Activated CD4-positive, alpha-beta T cell treated with anti-CD3 and anti-CD28 coated beads for 4 hours (primary cell): ENCODE results near the gene DPPA2.
"Not testable (repeated sequence)": the region's sequence is repeated elsewhere in the genome, so short reads cannot be mapped to it uniquely, and the experiment has no call there.

Experiments
- DNase-seq, 2 donors: peaks; one replicate each; pipeline ENCODE4 v3.0.0-alpha.2; 2020

The DPPA2 gene, protein sequence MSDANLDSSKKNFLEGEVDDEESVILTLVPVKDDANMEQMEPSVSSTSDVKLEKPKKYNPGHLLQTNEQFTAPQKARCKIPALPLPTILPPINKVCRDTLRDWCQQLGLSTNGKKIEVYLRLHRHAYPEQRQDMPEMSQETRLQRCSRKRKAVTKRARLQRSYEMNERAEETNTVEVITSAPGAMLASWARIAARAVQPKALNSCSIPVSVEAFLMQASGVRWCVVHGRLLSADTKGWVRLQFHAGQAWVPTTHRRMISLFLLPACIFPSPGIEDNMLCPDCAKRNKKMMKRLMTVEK

DNA sequence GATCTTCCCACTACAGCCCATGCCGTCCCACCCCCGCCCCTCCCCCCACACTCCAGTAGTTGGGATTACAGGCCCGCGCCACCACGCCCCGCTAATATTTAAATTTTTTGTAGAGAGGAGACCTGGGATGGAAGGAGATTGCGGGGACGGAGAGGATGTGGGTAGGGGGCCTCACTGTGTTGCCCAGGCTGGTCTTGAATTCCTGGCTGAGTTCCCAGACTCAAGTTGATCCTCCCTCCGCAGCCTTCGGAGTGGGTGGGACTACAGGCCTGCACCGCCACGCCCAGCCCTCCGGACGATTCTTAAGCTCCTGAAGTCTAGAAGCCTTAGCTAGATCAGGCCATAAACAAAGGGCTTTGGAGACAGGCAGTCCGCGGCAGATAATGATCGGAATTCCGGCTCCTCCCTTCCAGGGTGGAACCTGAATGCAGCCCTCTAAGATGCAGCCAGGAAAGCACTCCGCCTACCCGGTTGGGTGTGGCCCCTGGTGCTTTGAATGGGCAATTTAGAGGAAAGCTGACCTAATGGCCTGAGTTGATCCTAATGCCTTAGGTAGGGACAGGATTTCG is at the start of gene DPPA2:
Gene DPPA2, minus strand, starts transcription at position 356 of the 569 bp plus-strand sequence. CDS start 1,975 bp downstream, outside the sequence.
- DNase-seq: no peak

GRCh38 chr3:109364088-109364487 is 47.8 kb upstream of the DPPA2 start:
- DNase-seq: no peak

GRCh38 chr3:109363634-109364033 is 47.3 kb upstream of the DPPA2 start:
- DNase-seq: no peak

DNA sequence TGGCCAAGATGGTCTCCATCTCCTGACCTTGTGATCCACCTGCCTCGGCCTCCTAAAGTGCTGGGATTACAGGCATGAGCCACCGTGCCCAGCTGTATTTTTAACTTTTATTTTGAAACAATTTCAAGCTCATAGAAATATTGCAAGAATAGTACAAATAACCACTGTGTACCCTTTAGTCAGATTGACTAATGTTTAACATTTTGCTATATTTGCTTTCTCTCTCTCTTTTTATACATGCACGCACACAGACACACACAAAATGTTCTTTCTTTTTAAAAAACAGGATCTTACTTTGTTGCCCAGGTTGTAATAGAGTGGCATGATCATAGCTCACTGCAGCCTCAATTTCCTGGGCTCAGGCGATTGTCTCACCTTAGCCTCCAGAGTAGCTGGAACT is 46.5 kb upstream of the DPPA2 start:
- DNase-seq: no peak

DNA sequence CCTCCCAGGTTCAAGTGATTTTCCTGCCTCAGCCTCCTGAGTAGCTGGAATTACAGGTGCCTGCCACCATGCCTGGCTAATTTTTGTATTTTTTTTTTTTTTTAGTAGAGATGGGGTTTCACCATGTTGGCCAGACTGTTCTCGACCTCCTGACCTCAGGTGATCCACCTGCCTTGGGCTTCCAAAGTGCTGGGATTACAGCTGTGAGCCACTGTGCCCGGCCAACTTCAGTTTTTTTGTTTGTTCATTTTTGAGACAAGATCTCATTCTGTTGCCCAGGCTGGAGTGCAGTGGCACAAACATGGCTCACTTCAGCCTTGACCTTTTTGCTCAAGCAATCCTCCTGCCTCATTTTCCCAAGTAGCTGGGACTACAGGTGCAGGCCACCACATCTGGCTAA is 42.5 kb upstream of the DPPA2 start:
- not testable (repeated sequence) for DNase-seq

DNA sequence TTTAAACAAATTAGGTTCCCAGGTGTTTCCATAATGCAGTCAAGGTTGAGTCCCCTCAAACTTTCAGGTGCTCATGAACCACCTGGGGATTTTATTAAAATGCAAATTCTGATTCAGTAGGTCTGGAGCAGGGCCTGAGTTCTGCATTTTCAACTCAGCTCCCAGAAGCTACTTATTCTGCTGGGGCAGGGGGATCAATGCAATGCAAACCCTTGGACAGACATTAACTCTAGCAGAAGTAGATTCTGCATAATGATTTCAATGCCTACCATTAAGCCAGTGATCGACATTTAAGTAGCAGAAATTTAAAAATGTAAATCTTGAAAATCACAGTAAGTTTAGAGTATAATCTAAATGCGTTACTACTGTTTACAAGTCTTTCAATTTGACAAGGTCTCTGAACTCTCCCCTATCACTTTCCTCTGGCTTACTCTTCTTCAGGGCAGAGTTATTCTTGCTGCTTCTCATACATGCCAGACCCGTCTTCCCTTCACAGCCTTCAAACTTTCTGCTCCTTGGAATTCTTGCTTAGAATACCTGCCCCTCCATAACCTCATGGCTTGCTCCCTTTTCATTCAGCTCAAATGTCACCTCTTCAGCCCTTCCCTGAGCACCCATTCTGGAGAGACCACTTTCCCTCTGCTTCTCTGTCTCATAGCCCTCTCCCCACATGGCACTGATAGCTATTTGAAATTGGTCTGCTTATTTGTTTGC is 40.3 kb upstream of the DPPA2 start:
- no peak for DNase-seq

- DNase-seq: no peak
These were observed 39.5 kb upstream of the DPPA2 start for GRCh38 chr3:109355625-109356441.

DNA sequence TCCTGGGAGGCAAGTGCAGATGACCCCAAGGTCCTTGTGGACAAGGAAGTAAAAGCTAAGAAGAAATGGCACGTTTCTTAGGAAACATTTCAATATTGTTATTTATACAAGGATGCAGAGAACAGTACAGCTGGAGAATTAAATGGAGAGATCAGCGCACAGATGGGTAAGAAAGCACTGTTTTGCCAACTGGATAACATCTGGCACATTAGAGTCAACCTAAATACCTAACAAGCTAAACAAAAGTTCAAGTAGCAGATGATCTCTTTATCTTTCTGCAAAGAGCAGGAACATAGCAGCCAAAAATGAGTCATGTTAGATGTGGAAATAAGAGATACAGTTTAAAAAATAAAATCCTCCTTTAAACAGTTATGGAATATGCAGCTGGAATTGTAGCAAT is 36.7 kb upstream of the DPPA2 start:
- DNase-seq: no peak

- no peak for DNase-seq
These were observed 34.9 kb upstream of the DPPA2 start for GRCh38 chr3:109351231-109351630.

- no peak for DNase-seq
These were observed 30.5 kb upstream of the DPPA2 start for GRCh38 chr3:109346770-109347295.

GRCh38 chr3:109346099-109346498 is 29.8 kb upstream of the DPPA2 start:
- no peak for DNase-seq

DNA sequence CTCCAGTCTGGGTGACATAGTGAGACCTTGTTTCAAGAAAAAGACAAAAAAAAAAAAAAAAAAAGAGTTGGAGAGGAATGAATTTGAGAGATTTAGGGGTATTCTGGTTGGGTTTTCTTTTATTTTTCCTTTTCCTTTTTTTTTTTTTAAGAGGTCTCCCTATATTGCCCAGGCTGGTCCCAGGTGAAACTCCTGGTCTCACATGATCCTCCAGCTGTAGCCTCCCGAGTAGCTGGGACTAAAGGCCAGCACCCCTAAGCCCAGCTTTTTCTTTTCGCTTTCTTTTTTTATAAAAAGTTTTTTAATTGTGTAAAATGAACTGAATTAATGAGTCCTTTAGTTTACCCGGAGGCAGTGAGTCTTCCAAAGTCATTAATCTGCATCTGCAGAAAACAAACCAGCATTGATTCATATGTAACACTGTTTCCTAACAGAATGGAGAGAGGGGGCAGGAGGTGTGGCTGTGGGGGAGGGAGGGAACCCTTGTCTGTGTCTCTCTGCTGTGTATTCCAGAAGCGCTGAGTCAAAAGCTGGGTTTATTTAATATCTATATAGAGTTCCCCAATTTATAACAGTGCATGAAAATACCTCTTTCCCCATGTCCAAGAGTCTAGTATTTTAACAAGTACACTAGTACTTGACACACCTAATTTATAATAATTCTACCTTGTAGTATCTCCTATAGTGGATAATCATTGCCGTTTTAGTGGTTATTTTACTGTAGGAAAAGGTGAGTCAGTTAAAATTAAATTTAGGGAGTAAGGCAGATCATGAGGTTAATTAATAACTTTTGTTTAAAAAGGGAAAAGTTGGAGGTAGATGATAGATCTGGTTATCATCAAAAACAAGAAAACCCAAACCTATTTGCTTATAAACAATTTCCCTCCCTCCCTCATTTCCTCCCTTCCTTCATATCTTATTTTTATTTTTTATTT is 23.7 kb upstream of the DPPA2 start:
- no peak for DNase-seq

GRCh38 chr3:109339197-109339596 is 22.9 kb upstream of the DPPA2 start:
- no peak for DNase-seq

- DNase-seq: no peak
These were observed 22.0 kb upstream of the DPPA2 start for GRCh38 chr3:109338322-109338721.

DNA sequence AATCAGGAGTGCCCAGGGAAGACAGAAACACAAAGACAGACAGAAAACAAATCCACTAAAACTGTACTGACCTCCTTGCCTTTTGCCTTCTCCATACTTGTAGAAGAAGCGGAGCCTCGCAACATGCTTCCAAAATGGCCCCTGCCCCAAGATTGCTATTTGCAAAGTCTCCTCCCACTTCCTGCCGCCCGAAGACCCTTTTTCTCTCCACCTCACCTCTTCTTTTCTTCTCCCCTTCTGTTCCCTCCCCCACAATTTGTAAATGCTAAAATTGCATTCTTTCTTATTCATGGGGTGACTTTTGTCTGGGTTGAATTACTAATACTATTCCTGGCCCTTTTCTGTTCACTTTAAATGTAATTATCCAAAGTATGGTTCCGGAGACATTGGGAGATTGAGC is 21.1 kb upstream of the DPPA2 start, which contains the start of gene DPPA4:
Gene DPPA4, minus strand, starts transcription at position 154 of the 400 bp plus-strand sequence. Its CDS starts 29 bp downstream, at position 125.
- no peak for DNase-seq

DNA sequence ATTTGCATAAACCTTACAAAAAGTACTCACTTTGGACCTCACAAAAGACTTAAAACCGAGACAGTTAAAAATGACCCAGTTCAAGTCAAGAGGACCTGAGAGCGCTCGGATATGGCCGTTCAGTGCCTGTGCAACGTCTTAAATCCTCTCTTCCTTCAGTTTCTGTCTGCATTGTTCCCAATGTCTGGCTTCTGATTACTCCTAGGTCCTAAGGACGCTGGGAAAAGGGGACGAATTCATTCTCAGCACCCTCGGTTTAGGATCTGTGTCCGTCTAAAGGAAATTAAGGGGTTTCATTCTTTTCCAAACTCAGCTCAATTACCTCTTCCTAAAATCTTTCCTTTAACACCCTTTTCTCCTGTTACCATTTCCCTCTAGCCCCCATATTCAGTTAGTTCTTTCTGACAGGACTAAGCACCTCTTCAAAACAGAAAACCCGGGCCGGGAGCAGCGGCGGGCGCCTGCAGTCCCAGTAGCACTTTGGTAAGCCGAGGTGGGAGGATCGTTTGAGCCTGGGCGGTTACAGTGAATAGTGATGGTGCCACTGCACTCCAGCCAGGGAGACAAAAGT is 20.1 kb upstream of the DPPA2 start:
- DNase-seq: no peak

DNA sequence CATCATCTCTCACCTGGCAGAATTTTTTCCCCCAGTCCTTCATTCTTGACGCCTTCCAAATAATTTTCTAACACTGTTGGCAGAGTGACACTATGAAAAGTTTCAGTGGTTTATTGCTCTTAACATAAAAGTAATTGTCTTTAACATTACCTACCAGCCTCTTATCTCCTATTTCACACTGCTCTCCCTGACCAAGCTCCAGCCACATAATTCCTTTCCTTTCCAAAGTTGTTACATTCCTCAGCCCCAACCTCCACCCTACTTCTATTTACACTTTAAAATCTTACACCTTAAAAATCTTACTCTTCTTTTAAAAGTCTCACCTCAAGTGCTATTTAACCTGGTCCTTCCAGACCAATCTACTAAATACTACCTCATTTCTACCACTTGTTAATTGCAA is 18.3 kb upstream of the DPPA2 start:
- no peak for DNase-seq

DNA sequence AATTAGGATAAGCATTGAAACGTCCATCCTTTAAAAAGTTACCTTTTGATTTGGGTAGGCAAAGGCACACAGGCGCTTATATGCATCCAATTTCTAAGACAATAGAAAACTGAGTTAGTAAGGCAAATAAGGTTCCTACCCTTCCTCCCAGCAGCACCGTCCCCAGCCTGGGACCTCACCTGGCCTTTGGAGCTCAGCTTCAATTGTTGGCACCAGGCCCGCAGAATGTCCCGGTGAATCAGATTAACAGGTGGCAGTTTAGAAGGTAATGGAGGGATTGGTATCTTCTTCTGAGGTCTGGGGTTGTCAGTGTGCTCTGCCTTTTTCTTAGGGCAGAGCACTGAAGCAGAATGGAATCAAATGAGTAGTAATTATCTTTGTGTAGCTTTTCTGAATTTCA is 15.4 kb upstream of the DPPA2 start:
- DNase-seq: no peak

DNA sequence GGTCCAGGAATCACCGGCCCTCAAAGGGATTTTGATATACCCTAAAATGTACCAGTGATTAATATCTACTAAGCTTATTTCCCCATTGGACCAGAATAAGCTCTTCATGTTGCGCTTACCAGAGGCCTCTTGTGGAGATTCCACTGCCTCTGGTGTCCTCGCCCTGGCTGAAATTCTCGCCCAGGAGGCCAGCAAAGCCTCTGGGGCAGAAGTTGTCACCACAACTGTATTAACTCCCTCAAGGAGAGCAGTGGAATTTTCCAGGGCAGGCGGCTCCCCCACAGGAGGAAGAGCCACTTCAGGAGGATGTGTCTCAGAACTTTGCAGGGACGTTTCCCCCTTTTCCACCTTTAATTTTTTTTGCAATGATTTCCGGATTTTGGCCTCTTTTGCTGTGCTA is 14.1 kb upstream of the DPPA2 start:
- DNase-seq: no peak

- DNase-seq: no peak
These were observed 11.9 kb upstream of the DPPA2 start for GRCh38 chr3:109328202-109328601.

- no peak for DNase-seq
These were observed 9.3 kb upstream of the DPPA2 start for GRCh38 chr3:109325657-109326056.
